GM21367 (cell line): ENCODE data around the gene GDA.
"Not testable (repeated sequence)": the region's sequence is repeated elsewhere in the genome, so short reads cannot be mapped to it uniquely, and the experiment has no call there.

ENCODE experiments used
- ATAC-seq: cut with Tn5 transposase; IDR thresholded peaks from one replicate; pipeline ENCODE4 v1.9.1; 2021; ENCODE audit not compliant: unreplicated experiment

GDA gene

DNA sequence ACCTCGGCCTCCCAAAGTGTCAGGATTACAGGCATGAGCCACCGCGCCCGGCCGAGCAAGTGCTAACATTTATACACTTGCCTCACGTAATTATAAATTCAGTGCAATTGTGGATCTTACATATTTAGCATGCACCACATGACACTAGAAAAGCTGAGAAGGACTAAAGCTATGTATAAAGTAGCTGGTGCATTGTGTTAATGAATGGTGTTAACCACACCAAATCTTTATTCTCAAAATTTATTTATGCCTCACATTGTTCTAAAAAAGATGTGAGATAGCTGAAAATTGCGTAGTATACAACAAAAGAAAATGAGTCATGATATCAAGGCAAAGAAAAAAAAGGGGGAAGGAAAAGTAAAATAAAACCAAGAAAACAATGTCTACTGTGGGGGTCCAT, 54.8 kb downstream of the GDA start:
- no peak for ATAC-seq

DNA sequence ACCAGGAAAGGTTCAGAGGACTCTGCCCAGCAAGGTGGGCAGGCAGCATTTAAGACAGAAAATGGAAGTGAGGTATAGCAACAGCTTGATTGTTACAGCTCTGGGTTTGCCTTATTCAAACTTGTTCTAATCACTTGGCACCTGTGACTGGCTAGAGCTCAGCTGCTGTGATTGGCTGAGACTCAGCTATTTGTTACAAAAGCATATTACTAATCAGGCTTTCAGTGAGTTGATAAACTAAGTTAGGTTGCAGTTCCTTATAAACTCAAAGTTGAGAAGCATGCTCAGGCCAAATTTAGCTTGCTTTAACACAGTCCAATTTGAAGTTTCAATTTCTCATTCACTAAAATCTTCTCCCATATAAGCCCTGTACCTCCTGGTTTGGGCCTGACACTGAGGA, 56.3 kb downstream of the GDA start:
- ATAC-seq: no peak

DNA sequence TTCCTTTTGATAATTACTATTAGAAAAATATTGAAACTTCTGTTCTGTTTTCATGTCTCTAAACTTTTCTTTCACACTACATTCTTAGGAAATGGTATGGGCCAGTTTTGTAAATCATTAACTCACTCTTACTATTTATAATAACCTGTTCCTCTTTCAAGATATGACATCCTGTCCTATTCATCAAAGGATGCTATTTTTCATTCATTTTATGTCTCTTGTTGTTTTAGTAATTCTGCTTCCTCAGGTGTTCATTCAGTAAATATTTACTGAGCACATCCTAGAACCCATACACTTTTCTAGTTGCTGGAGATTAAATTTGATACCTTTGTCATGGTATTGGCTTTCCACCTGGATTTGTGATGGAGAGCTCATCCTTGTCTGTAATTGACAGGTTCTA, 58.0 kb downstream of the GDA start:
- peak; percentile 38 for ATAC-seq

DNA sequence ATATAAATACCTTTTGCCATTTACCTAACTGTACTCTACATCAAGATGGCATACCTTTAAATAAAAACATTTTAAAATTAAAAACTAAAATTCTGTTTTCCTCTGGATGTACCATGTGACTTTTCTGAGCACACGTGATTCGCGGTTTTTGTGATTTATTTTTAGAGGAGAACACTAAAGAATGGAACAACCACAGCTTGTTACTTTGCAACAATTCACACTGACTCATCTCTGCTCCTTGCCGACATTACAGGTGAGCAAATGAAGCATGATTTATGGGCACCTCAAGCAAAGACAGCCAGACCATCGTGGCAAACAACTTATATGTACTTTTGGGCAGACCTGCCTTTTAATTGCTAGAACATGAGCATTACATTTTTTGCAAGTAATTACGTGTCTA, 61.3 kb downstream of the GDA start:
- no peak for ATAC-seq

DNA sequence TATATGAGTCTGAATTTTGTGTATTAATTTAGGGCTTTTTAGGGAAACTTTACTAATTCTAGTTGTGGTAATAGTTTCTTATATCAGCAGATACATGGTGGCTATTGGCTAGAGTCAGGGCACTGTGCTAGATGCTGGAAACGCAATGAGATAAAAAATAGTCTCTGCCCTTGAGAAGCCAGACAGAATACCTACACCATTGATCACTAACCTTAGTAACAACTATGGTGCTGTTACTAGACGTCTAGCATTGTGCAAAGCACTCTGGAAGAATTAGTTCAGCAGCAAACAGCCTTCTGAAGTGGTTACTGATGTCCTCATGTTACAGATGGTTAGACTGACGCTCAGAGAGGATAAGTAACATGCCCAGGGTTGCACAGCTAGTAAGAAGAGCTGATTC, 61.8 kb downstream of the GDA start:
- no peak for ATAC-seq

DNA sequence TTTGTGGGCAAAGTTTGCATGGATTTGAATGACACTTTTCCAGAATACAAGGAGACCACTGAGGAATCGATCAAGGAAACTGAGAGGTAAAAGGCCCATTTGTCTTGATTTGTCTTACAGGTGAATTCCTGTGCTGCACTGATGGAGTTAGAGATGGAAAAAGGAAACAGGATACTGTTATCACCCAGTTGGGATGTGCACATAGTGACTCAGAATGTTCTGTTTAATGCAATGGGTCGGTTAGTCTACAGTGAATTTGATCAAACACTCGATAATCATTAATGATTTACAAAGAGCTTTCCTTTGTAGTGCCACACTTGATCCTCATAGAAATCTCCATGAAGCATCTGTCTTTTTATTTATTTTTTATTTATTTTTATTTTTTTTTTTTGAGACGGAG, 64.7 kb downstream of the GDA start:
- ATAC-seq: no peak

DNA sequence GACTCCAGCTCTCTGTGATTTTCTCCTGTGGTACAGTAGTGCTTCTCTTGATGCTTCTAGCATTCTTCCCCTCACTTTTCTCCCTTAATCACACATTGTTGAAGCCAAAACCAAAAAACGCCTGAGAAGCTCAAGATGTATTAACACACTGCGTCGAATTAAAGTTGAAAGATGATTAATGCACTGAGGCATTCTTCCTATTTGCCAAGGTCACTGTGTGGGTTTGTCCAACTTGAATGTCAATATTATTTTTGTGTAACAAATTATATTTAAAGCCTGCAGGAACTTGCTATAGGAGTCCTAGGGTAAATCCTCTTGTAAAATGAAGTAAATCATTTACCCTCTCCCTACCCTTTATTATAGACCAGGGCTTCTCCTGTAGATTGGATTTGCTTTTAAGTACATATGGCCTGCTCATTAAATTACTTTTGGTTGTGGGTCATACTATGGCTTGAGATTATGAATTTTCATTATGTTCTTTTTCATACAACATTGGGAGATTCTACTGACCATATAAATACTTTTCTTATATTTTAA, 68.1 kb downstream of the GDA start:
- no peak for ATAC-seq

DNA sequence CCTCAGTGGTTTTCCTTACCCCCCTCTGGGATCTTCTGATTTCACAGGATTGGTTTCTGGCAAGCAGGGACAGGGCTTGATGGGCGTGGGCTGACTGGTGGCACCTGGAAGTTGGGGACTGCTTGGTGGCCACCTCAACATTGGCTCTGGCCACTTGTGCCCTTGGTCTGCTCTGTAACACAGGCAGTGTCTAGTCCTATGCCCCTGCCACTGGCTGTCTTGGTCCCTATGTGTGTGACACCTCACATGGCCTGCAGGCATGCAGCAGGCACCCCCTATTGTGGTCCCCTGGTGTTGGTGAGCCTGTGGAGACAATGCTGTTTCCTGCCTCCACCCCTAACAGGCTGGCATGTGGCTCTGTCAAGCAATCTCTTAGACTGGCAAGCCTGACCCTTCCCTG, 71.3 kb downstream of the GDA start:
- no peak for ATAC-seq

DNA sequence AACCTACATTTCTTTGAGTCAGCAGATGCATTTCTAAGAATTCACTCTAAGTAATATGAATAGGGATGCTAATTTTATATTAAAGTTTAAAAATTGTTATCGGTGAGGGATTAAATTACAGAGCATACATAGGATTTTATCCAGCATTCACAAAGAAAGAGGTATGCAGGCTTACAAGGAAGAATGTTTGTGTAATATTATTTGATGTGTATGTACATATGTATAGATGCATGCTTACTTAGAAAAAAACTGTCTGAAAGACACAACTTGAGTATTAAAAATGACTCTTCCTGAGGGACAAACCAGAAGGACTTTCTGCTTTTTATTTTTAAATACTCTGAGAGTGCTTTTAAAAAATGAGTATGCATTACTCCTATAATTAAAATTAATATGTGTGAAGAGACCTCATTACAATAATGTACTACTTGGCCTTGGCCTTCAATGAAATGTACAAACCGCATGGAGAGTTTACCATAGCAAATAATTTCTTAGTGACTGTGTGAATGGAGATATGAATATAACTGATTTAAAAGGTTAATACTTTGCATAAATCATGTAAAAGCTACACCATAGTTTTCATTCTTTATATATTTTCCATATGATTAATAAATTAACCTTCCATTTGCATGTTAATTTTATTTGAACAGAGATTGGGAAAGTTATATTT, 77.0 kb downstream of the GDA start:
- no peak for ATAC-seq

DNA sequence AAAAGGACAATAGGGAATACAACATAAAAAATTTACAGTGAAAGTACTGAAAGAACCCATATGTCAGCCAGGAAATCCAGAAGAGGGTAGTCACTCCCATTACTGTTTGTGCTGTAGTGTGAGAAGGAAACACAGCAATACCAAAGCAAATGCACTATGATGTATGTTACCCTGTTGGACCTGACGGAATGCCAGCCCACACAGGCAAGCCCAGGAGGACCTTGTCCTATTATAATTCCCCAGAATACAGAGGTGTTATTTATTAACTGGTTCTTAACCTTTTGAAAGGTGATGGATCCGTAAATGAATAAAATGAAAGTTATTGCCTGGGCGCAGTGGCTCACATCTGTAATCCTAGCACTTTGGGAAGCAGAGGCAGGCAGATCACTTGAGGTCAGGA, 79.0 kb downstream of the GDA start:
- no peak for ATAC-seq

DNA sequence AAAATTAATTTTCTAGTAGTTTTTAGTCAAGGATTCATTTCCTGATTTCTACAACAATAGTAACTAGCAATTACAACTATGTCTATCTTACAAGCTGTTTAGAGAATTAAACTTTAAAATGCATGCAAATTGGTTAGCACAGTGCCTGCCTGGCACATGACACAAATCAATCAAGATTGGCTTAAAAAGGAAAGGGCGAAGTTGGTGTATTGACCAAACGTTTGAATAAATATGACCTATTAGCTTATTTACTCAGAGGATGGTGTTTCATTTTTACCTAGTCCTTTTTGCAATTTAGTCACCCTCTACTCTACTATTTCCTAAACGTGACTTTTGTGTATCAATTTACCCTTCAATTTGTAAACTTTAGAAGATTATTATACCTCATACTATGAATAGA, 83.5 kb downstream of the GDA start:
- ATAC-seq: no peak

DNA sequence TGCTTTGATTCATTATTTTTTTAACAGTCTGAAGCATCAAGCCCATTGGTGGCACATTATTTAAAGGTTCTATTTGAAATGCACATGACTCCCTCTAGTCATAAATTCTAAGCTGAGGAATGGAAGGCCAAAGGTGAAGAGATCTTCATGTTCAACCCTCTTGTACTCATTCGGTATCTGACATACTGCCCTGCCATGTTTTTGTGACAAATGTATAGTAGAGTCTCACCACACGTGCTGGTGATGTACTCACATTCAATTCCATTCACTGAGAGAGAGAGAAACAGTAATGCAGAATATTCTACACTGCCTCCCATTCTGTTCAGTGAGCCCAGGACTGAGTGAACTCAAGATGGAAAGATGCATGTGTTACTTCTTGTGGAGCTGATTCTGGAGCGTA, 98.3 kb downstream of the GDA start:
- no peak for ATAC-seq

DNA sequence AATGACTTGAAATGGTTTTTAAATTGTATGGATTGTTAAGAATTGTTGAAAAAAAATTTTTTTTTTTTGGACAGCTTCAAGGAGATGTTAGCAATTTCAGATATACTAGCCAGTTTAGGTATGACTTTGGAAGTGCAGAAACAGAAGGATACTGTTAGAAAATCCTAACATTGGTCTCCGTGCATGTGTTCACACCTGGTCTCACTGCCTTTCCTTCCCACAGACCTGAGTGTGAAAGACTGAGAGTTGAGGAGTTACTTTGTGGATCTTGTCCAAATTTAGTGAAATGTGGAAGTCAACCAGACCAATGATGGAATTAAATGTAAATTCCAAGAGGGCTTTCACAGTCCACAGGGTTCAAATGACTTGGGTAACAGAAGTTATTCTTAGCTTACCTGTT, 102.3 kb downstream of the GDA start:
- no peak for ATAC-seq

DNA sequence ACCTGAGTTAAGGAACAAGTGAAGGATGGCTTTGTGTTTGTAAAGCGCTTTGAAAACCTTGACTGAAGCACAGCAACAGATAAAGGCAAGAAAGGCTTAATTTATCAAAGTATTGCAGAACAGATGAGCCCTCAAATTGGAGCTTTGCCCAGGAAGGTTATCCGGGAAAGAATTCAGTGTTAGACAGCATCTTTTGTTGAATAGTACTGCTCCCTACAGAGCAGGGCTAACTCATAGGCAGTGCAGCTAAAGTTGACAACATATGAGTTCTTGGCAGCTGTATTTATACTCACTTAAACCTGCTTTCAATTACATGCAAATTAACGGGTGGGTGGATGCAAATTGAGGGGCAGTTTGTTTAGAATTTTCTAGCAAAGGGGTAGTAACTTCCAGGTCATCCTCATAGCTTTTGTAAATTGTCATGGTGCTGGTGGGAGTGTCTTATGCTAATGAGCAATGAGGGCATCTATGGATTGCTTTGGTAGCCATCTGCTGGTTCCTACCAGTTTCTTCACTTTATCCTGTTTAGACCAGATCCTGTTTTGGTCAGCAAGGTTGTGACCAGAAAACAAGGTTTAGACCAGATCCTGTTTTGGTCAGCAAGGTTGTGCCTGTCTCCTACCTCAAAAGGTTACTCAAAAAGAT, 105.8 kb downstream of the GDA start:
- no peak for ATAC-seq

DNA sequence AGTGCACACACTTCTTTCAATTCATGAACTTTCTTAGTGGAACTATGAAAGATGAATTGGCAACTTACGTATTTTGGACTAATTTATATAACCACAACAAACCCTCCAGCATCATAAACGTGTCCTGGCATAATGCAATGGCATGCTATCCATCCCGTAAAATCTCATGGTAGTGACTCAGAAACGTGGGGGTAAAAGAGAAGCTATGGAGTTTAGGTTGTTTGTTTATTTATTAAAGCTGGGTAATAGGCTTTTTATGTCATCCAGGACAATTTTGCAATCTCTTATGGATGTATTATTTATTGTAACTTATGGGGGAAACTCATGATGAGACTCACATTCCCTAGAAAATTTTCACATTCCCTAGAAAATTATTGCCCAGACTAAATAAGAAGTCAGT, 106.3 kb downstream of the GDA start:
- no peak for ATAC-seq

DNA sequence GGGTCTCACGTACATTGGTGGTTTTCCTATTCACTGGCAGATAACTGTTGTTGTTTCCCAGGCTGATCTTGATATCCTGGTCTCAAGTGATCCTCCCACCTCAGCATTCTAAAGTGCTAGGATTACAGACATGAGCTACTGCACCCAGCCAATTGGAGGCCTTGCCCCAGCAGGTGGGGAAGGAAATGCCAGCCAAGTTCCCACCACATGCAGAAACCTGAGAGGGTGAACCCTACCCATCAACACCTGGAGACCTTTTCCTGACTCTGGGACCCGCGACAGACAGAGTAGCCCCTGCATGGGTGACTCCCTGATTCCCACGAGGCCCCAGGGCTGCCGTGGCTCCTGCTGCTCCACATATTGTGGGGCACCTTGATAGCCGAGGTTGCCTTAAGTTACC, 107.7 kb downstream of the GDA start:
- ATAC-seq: no peak

DNA sequence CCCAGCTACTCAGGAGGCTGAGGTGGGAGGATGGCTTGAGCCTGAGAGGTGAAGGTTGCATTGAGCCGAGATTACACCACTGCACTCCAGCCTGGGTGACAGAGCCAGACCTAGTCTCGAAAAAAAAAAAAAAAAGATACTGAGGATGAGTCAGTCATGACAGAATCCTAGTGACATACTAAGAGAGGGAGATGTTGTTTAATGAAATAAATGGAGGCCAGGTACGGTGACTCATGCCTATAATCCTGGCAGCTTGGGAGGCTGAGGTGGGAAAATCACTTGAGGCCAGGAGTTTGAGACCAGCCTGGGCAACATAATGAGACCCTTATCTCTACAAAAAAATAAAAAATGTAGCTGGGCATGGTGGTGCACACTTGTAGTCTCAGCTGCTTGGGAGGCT, 108.6 kb downstream of the GDA start:
- ATAC-seq: no peak

DNA sequence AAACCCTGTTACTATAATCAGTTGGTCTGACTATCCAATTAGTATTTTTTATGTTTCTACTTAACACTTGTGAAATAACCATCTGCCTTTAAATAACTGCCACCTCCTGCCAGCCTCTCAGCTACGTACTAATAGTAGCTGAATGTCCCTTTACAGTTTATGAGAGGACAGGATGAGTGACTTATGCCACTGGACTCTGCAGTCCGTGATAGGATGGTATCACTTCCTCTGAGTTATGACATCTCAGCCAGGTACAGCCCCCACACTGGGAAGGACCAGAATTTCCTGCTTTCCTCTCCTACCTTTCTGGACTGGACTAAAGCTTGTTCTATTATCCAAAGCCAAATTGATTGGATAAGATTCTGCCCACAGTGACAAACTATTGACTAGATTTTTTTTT, 112.8 kb downstream of the GDA start:
- ATAC-seq: no peak

DNA sequence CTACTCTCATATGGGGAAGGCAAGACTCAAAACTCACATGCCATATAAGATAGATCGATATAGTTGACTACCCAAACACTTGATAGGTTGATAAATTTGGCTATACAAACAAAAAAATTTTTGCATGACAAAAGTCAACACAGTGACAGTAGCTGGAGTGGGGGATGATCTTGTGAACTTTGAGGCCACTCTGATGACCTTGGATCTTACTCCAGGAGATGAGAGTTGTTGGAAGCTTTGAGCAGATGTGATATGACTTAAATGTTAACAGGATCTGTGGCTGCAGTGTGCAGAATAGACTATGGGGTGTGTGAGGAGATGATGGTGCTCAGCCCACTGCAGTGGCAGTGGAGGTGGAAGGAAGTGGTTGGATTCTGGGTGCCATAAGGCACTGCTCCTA, 114.3 kb downstream of the GDA start:
- no peak for ATAC-seq

DNA sequence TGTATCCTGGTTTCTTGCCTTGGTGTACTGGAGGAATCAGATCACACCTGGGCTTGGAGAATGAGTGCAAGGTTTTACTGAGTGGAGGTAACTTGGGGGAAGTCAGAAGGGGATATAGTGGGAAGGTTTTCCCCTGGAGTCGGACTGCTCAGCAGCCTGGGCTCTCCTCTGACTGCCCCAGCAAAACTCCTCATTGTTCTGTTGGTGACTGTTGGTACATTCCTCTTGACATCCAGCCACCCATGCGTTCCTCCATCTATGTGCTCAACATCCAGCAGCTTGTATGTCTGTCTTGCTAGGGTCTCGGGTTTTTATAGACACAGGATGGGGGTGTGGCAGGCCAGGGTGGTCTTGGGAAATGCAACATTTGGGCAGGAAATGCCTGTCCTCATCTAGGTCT, 119.7 kb downstream of the GDA start:
- no peak for ATAC-seq

DNA sequence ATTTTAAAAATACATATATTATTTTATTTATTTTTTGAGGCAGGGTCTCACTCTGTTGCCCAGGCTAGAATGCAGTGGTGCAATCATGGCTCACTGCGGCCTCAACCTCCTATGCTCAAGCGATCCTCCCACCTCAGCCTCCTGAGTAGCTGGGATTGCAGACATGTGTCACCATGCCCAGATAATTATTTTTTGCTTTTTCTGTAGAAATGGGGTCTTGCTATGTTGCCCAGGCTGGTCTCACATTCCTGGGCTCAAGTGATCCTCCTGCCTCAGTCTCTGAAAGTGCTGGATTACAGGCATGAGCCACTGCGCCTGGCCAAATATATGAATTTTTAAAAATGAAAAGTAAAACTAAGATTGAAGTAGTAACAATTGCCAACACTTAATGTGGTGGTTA, 121.1 kb downstream of the GDA start:
- ATAC-seq: not testable (repeated sequence)

DNA sequence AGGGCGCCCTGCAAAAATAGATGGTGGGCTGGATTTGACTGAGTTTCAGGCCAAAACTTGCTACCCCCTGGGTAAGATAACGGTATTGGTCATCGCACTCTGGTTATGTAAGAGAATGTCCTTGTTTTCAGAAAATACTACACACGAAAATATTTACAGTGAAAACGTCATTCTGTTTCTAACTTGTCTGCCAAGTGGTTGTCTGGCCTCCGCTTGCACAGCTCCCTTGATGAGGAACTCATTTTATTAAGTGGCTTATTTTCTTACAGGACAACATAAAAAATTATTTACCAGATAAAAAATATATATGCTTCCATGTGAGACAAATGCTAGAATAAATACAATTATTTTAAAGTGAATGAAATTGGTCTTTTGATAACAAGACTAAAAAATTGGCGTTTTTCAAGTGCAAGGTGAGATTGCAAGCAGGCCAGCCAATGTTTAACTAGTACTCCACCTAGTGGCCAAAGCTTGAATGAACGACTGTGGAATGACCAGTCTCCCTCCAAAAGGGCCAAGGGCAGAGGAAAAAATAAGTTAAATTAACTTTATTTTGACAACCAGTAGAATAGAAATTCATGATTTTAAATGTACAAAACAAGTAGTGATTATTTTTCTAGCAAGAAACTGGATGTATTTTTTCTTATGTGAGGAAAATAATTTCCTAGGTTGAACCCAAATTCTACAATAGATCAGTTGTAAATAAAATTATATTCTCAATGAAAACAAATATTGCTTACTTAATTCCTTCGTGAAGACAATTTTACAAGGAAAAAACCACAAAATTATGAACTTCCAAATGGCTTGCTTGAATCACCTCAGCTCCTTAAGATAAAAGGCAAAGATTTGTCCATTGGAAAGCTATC, 122.6 kb downstream of the GDA start:
- peak; percentile 58 for ATAC-seq
